Suprapubic skin (tissue), 4 donors: ENCODE measurements around the gene C1QTNF2.

ENCODE experiments used
- CTCF ChIP-seq, 2 donors: fragments of 200-600 bp in 1 of 2; fragments of 450-650 bp in 1 of 2; sonication (generic) in 1 of 2; IDR thresholded peaks; one replicate each; pipeline ENCODE4 v1.5.1; 2016 to 2019; ENCODE audit warnings: antibody characterized with exemption in 2 of 2, mild to moderate bottlenecking in 1 of 2, moderate library complexity in 1 of 2
- EP300 ChIP-seq: sonication (generic); formaldehyde crosslinking; IDR thresholded peaks from one replicate; pipeline ENCODE4 v1.6.1; 2017; ENCODE audit warnings: antibody characterized with exemption
- POLR2A ChIP-seq, 2 donors: fragments of 450-650 bp; IDR thresholded peaks; one replicate each; pipeline ENCODE4 v1.6.1; 2017; ENCODE audit warnings: antibody characterized with exemption in 2 of 2, mild to moderate bottlenecking in 2 of 2, moderate library complexity in 2 of 2
- POLR2AphosphoS5 ChIP-seq, 3 donors: sonication (generic); formaldehyde crosslinking; IDR thresholded peaks; one replicate each; pipeline ENCODE4 v1.6.1; 2017; ENCODE audit warnings: antibody characterized with exemption in 3 of 3

- TF ChIP-seq CTCF (IDR thresholded peaks at IDR 0.05) (no peak), POLR2A (IDR thresholded peaks at IDR 0.05) (no peak), POLR2AphosphoS5 (IDR thresholded peaks at IDR 0.05) (no peak), EP300 (no peak)
Measured at GRCh38 chr5:160318409-160318808, 52.0 kb downstream of the C1QTNF2 start.
